Endothelial cell (in vitro differentiated cells): Measurements from ENCODE around the gene PRSS23. TPM values are rescaled to one million over a fixed set of nuclear protein-coding genes. Genes with fewer than 3 reads are reported as not detected.

Experiments
- DNase-seq: peaks from one replicate; pipeline ENCODE4 v3.0.0; 2021; ENCODE audit warnings: low spot score
- H3K27ac Mint-ChIP-seq: one replicate; pipeline ENCODE4 v1.8.0; 2021; ENCODE audit warnings: mixed read lengths, inconsistent platforms; ENCODE audit not compliant: unreplicated experiment
- H3K27me3 Mint-ChIP-seq: one replicate; pipeline ENCODE4 v1.8.0; 2021; ENCODE audit warnings: mild to moderate bottlenecking, moderate library complexity, mixed read lengths, inconsistent platforms; ENCODE audit not compliant: unreplicated experiment
- H3K36me3 Mint-ChIP-seq: one replicate; pipeline ENCODE4 v1.8.0; 2021; ENCODE audit warnings: mild to moderate bottlenecking, low read depth, mixed read lengths, inconsistent platforms; ENCODE audit not compliant: unreplicated experiment
- H3K4me1 Mint-ChIP-seq: one replicate; pipeline ENCODE4 v1.8.0; 2021; ENCODE audit warnings: mild to moderate bottlenecking, mixed read lengths, inconsistent platforms; ENCODE audit not compliant: unreplicated experiment
- H3K4me3 Mint-ChIP-seq: one replicate; pipeline ENCODE4 v1.8.0; 2021; ENCODE audit warnings: mild to moderate bottlenecking, mixed read lengths, inconsistent platforms; ENCODE audit not compliant: unreplicated experiment
- H3K9me3 Mint-ChIP-seq: one replicate; pipeline ENCODE4 v1.8.0; 2021; ENCODE audit warnings: mixed read lengths, inconsistent platforms; ENCODE audit not compliant: unreplicated experiment
- total RNA-seq: library from RNA; stranded (reverse); fragmentation: NEBNext Ultra II Directional; extraction: Animal tissue kit (Norgen Biotek cat#: 25700); gene quantifications from one replicate; pipeline ENCODE4 v1.2.1, GENCODE V29; 2021; ENCODE audit not compliant: unreplicated experiment
- TF ChIP-seq, protein P1 (sequence below): fragments of 200-600 bp; sonication (generic); IDR thresholded peaks from one replicate; pipeline ENCODE4 v1.5.0; 2021; ENCODE audit warnings: antibody characterized with exemption; ENCODE audit not compliant: unreplicated experiment

PRSS23 gene
- total RNA-seq, 1 donor from 2014 or later: 4.8 TPM

DNA sequence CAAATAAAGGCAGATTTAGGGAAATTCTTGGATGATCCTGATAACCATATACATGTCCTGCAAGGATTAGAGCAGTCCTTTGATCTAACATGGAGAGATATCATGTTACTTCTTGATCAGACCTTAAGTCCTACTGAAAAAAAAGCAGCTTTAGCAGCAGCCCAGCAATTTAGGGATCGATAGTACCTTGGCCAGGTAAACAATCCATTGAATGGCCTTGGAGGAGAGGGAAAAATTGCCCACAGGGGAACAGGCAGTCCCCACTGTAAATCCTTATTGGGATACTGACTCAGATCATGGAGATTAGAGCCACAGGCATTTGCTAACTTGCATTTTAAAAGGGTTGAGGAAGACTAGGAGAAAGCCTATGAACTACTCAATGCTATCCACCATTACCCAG, 47.8 kb downstream of the PRSS23 start:
- TF ChIP-seq, protein P1, sequence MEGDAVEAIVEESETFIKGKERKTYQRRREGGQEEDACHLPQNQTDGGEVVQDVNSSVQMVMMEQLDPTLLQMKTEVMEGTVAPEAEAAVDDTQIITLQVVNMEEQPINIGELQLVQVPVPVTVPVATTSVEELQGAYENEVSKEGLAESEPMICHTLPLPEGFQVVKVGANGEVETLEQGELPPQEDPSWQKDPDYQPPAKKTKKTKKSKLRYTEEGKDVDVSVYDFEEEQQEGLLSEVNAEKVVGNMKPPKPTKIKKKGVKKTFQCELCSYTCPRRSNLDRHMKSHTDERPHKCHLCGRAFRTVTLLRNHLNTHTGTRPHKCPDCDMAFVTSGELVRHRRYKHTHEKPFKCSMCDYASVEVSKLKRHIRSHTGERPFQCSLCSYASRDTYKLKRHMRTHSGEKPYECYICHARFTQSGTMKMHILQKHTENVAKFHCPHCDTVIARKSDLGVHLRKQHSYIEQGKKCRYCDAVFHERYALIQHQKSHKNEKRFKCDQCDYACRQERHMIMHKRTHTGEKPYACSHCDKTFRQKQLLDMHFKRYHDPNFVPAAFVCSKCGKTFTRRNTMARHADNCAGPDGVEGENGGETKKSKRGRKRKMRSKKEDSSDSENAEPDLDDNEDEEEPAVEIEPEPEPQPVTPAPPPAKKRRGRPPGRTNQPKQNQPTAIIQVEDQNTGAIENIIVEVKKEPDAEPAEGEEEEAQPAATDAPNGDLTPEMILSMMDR: no peak
- Mint-ChIP-seq H3K4me3 (no peak overlapping the region), H3K27me3 (no peaks in the 10 kb centered on the region), H3K4me1 (no peaks in the 10 kb centered on the region), H3K9me3 (no peaks in the 10 kb centered on the region), H3K27ac (no peak overlapping the region), H3K36me3 (no peaks in the 10 kb centered on the region)
- no peak for DNase-seq

DNA sequence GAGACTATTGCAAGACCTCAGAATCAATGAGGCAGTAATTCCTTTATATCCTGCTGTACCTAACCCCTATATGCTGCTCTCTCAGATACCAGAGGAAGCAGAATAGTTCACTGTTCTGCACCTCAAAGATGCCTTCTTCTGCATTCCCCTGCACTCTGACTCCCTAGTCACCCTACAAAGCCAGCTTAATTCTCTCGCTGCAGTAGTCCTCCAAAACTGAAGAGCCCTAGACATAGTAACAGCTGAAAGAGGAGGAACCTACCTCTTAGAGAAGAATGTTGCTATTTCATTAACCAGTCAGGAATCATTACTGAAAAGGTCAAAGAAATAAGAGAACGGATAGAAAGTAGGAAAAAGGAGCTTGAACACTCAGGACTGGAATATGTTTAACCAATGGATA, 49.3 kb downstream of the PRSS23 start:
- Mint-ChIP-seq H3K27me3 (no peaks in the 10 kb centered on the region), H3K27ac (no peak overlapping the region), H3K4me3 (no peak overlapping the region), H3K9me3 (no peaks in the 10 kb centered on the region), H3K4me1 (no peaks in the 10 kb centered on the region), H3K36me3 (no peaks in the 10 kb centered on the region)
- TF ChIP-seq, protein P1: no peak
- no peak for DNase-seq

Other genes starting within 250 kb of the PRSS23 start
- gene ME3, start 127.9 kb upstream of the PRSS23 start, total RNA-seq: 0.92 TPM
- 71.5 TPM for gene FZD4, start 154.9 kb downstream of the PRSS23 start, total RNA-seq
- 49.7 TPM for gene TMEM135, start 237.4 kb downstream of the PRSS23 start, total RNA-seq